ENCODE measurements around the gene BSG. TPM values are rescaled to one million over a fixed set of nuclear protein-coding genes. Genes with fewer than 3 reads are reported as not detected.

Gene BSG
- total and polyA plus RNA-seq, 10 of the 15 experiments (the other 5 are each of a cell fraction or from before 2014, with no cell fraction given) = 2.8 to 297 (median 199) TPM

DNA sequence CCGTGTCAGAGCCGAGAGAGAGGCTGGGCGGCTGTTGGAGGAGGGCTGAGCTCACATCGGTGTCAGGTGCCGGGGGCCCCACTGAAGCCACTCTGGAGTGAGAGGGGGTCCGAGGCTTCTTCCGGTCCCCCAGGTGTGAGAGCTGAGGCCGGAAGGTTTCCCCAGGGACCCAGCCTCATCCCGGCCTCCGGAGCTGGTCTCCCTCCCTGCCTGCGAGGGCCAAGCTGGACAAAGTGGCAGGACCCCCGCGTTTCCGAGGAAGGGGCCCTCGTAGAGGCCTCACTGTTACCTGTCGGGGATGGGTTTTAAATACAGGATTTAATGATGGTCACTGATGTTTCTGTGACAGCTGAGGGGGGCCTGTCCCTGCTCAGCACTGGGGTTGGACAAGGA lies 23.9 kb downstream of the BSG start (continued):
- no peak for TF ChIP-seq GABPA (IDR thresholded peaks at IDR 0.05; ENCODE audit: low read depth)
- no peak for TF ChIP-seq SP1 (IDR thresholded peaks at IDR 0.05; ENCODE audit: low read depth, low read length)
- no peak for TF ChIP-seq ATF7 (IDR thresholded peaks at IDR 0.05; ENCODE audit: low read depth)

GRCh38 chr19:597406-598315 lies 25.3 kb downstream of the BSG start:
- Histone ChIP-seq H3K36me3 (ENCODE audit: control insufficient read depth in 2 of 2, insufficient read depth in 2 of 2, low read length in 1 of 2) (no peaks in the 10 kb centered on the region), H3K4me2 (ENCODE audit: control insufficient read depth, insufficient read depth) (no peak overlapping the region), H3K27ac (ENCODE audit: control insufficient read depth, insufficient read depth) (no peak overlapping the region), H2AFZ (ENCODE audit: control insufficient read depth, low read depth, low read length) (no peak overlapping the region), H3K9me3 (replicated peaks; ENCODE audit: control insufficient read depth, insufficient read depth, low read length) (no peaks in the 10 kb centered on the region; the same call in 2 of the 3 replicates), H4K20me1 (ENCODE audit: control insufficient read depth, insufficient read depth) (no peaks in the 10 kb centered on the region), H3K27me3 (replicated peaks in 1 of 2; ENCODE audit: control insufficient read depth in 2 of 2, insufficient read depth in 2 of 2, low read length in 1 of 2) (no peaks in the 10 kb centered on the region; a peak in 1 of 4 replicates), H3K79me2 (ENCODE audit: control insufficient read depth, insufficient read depth, low read length) (no peaks in the 10 kb centered on the region), H3K9ac (ENCODE audit: control insufficient read depth, insufficient read depth, low read length) (no peak overlapping the region), H3K4me3 (no peak overlapping the region), H3K4me1 (ENCODE audit: control insufficient read depth, insufficient read depth, low read length) (no peaks in the 10 kb centered on the region)
- RAD21 ChIA-PET (ENCODE audit: unreplicated experiment) = no interaction called here
- CTCF ChIA-PET = no interaction called here
- no TSS peak for BruUV-seq (replicated peaks)
- in situ Hi-C loops (cut with MboI) = no loop called here
- ATAC-seq (no peak), DNase-seq (ENCODE audit: low read depth, low spot score) (no peak), FAIRE-seq (no peak)
- SMC1A ChIA-PET (ENCODE audit: uncharacterized antibody, unreplicated experiment) = no interaction called here
- POLR2A ChIA-PET = no interaction called here
- WGBS (ENCODE audit: insufficient coverage, insufficient replicate concordance, low lambda C conversion rate, missing lambda C conversion rate) = 35% methylated on average over 18 of the region's 18 CpGs
- intact Hi-C loops (cut with micrococcal nuclease; ENCODE audit: unreplicated experiment) = no loop called here
- TF ChIP-seq ZZZ3 (IDR thresholded peaks at IDR 0.05; ENCODE audit: control insufficient read depth, insufficient read length, low read depth) (peak; percentile 94), NR2F1 (conservative IDR thresholded peaks at IDR 0.05) (0 out of 2 replicates have a peak, but pooled peaks have one; percentile 30), ASH2L (IDR thresholded peaks at IDR 0.05; ENCODE audit: borderline replicate concordance, low read depth) (no peak), NR2C2 (IDR thresholded peaks at IDR 0.05; ENCODE audit: borderline replicate concordance, control insufficient read depth, insufficient read length, low read depth) (no peak), ELK1 (IDR thresholded peaks at IDR 0.05; ENCODE audit: low read depth, low read length) (peak; percentile 96), ZSCAN29 (IDR thresholded peaks at IDR 0.05) (peak; percentile 86), HDAC6 (IDR thresholded peaks at IDR 0.05; ENCODE audit: unreplicated experiment) (no peak), ZNF207 (IDR thresholded peaks at IDR 0.05; ENCODE audit: borderline replicate concordance) (no peak), CTCF (IDR thresholded peaks at IDR 0.05 in 2 of 3, conservative IDR thresholded peaks at IDR 0.05 in 1 of 3; ENCODE audit: control insufficient read depth in 2 of 3, extremely low read depth in 1 of 3, insufficient read depth in 1 of 3, low read depth in 3 of 3, low read length in 3 of 3) (no peak)
- TF ChIP-seq, protein P1, sequence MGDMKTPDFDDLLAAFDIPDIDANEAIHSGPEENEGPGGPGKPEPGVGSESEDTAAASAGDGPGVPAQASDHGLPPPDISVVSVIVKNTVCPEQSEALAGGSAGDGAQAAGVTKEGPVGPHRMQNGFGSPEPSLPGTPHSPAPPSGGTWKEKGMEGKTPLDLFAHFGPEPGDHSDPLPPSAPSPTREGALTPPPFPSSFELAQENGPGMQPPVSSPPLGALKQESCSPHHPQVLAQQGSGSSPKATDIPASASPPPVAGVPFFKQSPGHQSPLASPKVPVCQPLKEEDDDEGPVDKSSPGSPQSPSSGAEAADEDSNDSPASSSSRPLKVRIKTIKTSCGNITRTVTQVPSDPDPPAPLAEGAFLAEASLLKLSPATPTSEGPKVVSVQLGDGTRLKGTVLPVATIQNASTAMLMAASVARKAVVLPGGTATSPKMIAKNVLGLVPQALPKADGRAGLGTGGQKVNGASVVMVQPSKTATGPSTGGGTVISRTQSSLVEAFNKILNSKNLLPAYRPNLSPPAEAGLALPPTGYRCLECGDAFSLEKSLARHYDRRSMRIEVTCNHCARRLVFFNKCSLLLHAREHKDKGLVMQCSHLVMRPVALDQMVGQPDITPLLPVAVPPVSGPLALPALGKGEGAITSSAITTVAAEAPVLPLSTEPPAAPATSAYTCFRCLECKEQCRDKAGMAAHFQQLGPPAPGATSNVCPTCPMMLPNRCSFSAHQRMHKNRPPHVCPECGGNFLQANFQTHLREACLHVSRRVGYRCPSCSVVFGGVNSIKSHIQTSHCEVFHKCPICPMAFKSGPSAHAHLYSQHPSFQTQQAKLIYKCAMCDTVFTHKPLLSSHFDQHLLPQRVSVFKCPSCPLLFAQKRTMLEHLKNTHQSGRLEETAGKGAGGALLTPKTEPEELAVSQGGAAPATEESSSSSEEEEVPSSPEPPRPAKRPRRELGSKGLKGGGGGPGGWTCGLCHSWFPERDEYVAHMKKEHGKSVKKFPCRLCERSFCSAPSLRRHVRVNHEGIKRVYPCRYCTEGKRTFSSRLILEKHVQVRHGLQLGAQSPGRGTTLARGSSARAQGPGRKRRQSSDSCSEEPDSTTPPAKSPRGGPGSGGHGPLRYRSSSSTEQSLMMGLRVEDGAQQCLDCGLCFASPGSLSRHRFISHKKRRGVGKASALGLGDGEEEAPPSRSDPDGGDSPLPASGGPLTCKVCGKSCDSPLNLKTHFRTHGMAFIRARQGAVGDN (IDR thresholded peaks at IDR 0.05) = no peak
- TF ChIP-seq, protein P2, sequence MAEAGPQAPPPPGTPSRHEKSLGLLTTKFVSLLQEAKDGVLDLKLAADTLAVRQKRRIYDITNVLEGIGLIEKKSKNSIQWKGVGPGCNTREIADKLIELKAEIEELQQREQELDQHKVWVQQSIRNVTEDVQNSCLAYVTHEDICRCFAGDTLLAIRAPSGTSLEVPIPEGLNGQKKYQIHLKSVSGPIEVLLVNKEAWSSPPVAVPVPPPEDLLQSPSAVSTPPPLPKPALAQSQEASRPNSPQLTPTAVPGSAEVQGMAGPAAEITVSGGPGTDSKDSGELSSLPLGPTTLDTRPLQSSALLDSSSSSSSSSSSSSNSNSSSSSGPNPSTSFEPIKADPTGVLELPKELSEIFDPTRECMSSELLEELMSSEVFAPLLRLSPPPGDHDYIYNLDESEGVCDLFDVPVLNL (IDR thresholded peaks at IDR 0.05; ENCODE audit: low read depth, low read length) = no peak
